CD14-positive monocyte (primary cell): ENCODE results near the gene TCF7. TPM values are rescaled to one million over a fixed set of nuclear protein-coding genes. Genes with fewer than 3 reads are reported as not detected.

Experiments
- DNase-seq, 3 donors: peaks; one replicate each; pipeline ENCODE4 v3.0.0-alpha.2; 2011 to 2022
- H2AFZ ChIP-seq: 2 replicates; pipeline ENCODE4 v1.6.0; 2012; ENCODE audit warnings: mild to moderate bottlenecking, low read depth, low read length, inconsistent platforms; ENCODE audit not compliant: insufficient read depth, poor library complexity, severe bottlenecking
- H3K27ac ChIP-seq, 2 donors: 1 replicate in 1 of 2; 2 replicates in 1 of 2; pipeline ENCODE4 v1.5.1; 2012 to 2013; ENCODE audit warnings: low read length in 2 of 2, control low read depth in 1 of 2, inconsistent platforms in 1 of 2, low read depth in 1 of 2, mild to moderate bottlenecking in 1 of 2
- H3K27me3 ChIP-seq, 2 donors: one replicate each; pipeline versions ENCODE4 v1.6.0 to v1.6.1; 2011 to 2013; ENCODE audit warnings: low read length in 2 of 2; ENCODE audit not compliant: control insufficient read depth in 2 of 2, insufficient read depth in 2 of 2
- H3K36me3 ChIP-seq, 2 donors: replicated peaks in 1 of 2; 1 replicate in 1 of 2; 2 replicates in 1 of 2; pipeline versions ENCODE4 v1.5.1 to v1.6.1; 2012 to 2013; ENCODE audit warnings: low read length in 2 of 2, control low read depth in 1 of 2, inconsistent platforms in 1 of 2, mild to moderate bottlenecking in 1 of 2; ENCODE audit not compliant: insufficient read depth in 2 of 2, control insufficient read depth in 1 of 2
- H3K4me1 ChIP-seq, 2 donors: 1 replicate in 1 of 2; 2 replicates in 1 of 2; pipeline versions ENCODE4 v1.5.1 to v1.6.1; 2012 to 2013; ENCODE audit warnings: low read length in 2 of 2, control low read depth in 1 of 2, inconsistent platforms in 1 of 2, mild to moderate bottlenecking in 1 of 2, moderate library complexity in 1 of 2; ENCODE audit not compliant: insufficient read depth in 2 of 2, control insufficient read depth in 1 of 2
- H3K4me2 ChIP-seq: replicated peaks from 2 replicates; pipeline ENCODE3; 2012; ENCODE audit warnings: low read length, moderate library complexity, mild to moderate bottlenecking; ENCODE audit not compliant: poor library complexity, severe bottlenecking; ENCODE audit errors: extremely low read depth
- H3K4me3 ChIP-seq, 3 experiments: fragments of 200-600 bp in 1 of 3; sonication (generic) in 1 of 3; replicated peaks in 1 of 3; 1 replicate in 2 of 3; 2 replicates in 1 of 3; pipeline ENCODE4 v1.5.1; 2011 to 2013; ENCODE audit warnings: low read length in 3 of 3, mild to moderate bottlenecking in 3 of 3, control low read depth in 2 of 3, low read depth in 2 of 3, inconsistent platforms in 1 of 3, moderate library complexity in 1 of 3
- H3K79me2 ChIP-seq: 2 replicates; pipeline ENCODE4 v1.6.0; 2012; ENCODE audit warnings: mild to moderate bottlenecking, control low read depth, inconsistent platforms, low read length, moderate library complexity; ENCODE audit not compliant: insufficient read depth
- H3K9ac ChIP-seq: 2 replicates; pipeline ENCODE4 v1.6.0; 2017; ENCODE audit warnings: low read length, mild to moderate bottlenecking; ENCODE audit not compliant: insufficient read depth, poor library complexity, severe bottlenecking
- H3K9me3 ChIP-seq, 2 donors: replicated peaks in 1 of 2; 1 replicate in 1 of 2; 2 replicates in 1 of 2; pipeline versions ENCODE4 v1.5.1 to v1.6.1; 2012 to 2013; ENCODE audit warnings: low read length in 2 of 2, control low read depth in 1 of 2; ENCODE audit not compliant: control insufficient read depth in 1 of 2, insufficient read depth in 1 of 2
- H4K20me1 ChIP-seq: 2 replicates; pipeline ENCODE4 v1.6.0; 2012; ENCODE audit warnings: mild to moderate bottlenecking, low read length, control low read depth, moderate library complexity; ENCODE audit not compliant: insufficient read depth
- H3K27ac Mint-ChIP-seq, 7 donors: one replicate each; pipeline ENCODE4 v1.8.0; 2020; ENCODE audit warnings: mild to moderate bottlenecking in 7 of 7, mixed read lengths in 7 of 7, moderate library complexity in 6 of 7, inconsistent platforms in 2 of 7
- H3K27me3 Mint-ChIP-seq, 3 donors: one replicate each; pipeline ENCODE4 v1.8.0; 2021 to 2022; ENCODE audit warnings: low read depth in 3 of 3, mild to moderate bottlenecking in 3 of 3, mixed read lengths in 3 of 3, moderate library complexity in 3 of 3, inconsistent platforms in 1 of 3
- H3K36me3 Mint-ChIP-seq, 2 donors: one replicate each; pipeline ENCODE4 v1.8.0; 2020; ENCODE audit warnings: mixed read lengths in 2 of 2, inconsistent platforms in 1 of 2, mild to moderate bottlenecking in 1 of 2
- H3K4me1 Mint-ChIP-seq: one replicate; pipeline ENCODE4 v1.8.0; 2020; ENCODE audit warnings: mild to moderate bottlenecking, mixed read lengths
- H3K4me3 Mint-ChIP-seq, 2 donors: one replicate each; pipeline ENCODE4 v1.8.0; 2020; ENCODE audit warnings: mild to moderate bottlenecking in 2 of 2, mixed read lengths in 2 of 2, moderate library complexity in 1 of 2
- H3K9me3 Mint-ChIP-seq, 7 donors: one replicate each; pipeline ENCODE4 v1.8.0; 2020 to 2022; ENCODE audit warnings: mixed read lengths in 7 of 7, mild to moderate bottlenecking in 6 of 7, moderate library complexity in 6 of 7, inconsistent platforms in 2 of 7
- CTCF ChIP-seq: fragments of 200-600 bp; IDR thresholded peaks from one replicate; pipeline ENCODE4 v1.8.0; 2022; ENCODE audit warnings: antibody characterized with exemption, mild to moderate bottlenecking
- WGBS: methylation state at CpG from one replicate; pipeline ENCODE4 v1.1.5; 2013; ENCODE audit warnings: missing lambda C conversion rate; ENCODE audit not compliant: insufficient coverage; 5-methylcytosine and 5-hydroxymethylcytosine counted together
- intact Hi-C, 2 donors: fragments of 100-400 bp; cut with micrococcal nuclease; formaldehyde crosslinking; loops; one replicate each; pipeline versions ENCODE4 v1.15.0 to v1.15.1; 2023
- polyA plus RNA-seq, 3 donors: library from polyadenylated mRNA; depleted of rRNA in 1 of 3; unstranded in 2 of 3; stranded (reverse) in 1 of 3; fragments of 300-500 nt in 2 of 3; fragments of >200 nt in 1 of 3; fragmentation: Illumina TruSeq in 2 of 3; gene quantifications; 1 replicate in 2 of 3; 2 replicates in 1 of 3; pipeline ENCODE4 v1.2.3, GENCODE V29; 2012 to 2021

TCF7 gene
- polyA plus RNA-seq, 3 donors: 0.15 to 0.84 (median 0.83) TPM

GRCh38 chr5:134099288-134099872 lies 15.1 kb upstream of the TCF7 start:
- H3K27ac ChIP-seq: no peak overlapping the region
- H3K27me3 ChIP-seq: no peaks in the 10 kb centered on the region
- no peak for TF ChIP-seq CTCF
- no peak overlapping the region for H3K9ac ChIP-seq
- 65% methylated on average over 6 of the region's 11 CpGs for WGBS
- no peaks in the 10 kb centered on the region for H3K4me1 ChIP-seq
- Mint-ChIP-seq H3K4me1 (peaks cover 1% of the 10 kb centered on the region), H3K4me3 (no peak overlapping the region), H3K27ac (no peak overlapping the region), H3K9me3 (no peaks in the 10 kb centered on the region), H3K36me3 (no peaks in the 10 kb centered on the region), H3K27me3 (peaks cover 3 to 11% (median 8%) of the 10 kb centered on the region in 3 donors)
- H3K9me3 ChIP-seq: no peaks in the 10 kb centered on the region
- H3K36me3 ChIP-seq: no peaks in the 10 kb centered on the region
- no peak overlapping the region for H3K4me3 ChIP-seq
- DNase-seq: no peak
- H2AFZ ChIP-seq: no peak overlapping the region
- no peaks in the 10 kb centered on the region for H3K79me2 ChIP-seq
- intact Hi-C loops: no loop called here
- no peak overlapping the region for H3K4me2 ChIP-seq
- no peaks in the 10 kb centered on the region for H4K20me1 ChIP-seq

- H2AFZ ChIP-seq: no peak overlapping the region
- peaks cover 3 to 11% (median 7%) of the 10 kb centered on the region in 3 donors for H3K27me3 Mint-ChIP-seq
- no peak overlapping the region for H3K27ac ChIP-seq
- no peak for TF ChIP-seq CTCF
- intact Hi-C loops: loop anchor here in 1 of 2 donors (5.0 kb wide), 1 partner anchor 42 kb away; no protein-coding TSS in a partner anchor
- H3K36me3 ChIP-seq: no peaks in the 10 kb centered on the region
- no peaks in the 10 kb centered on the region for H3K9me3 Mint-ChIP-seq
- no peak overlapping the region for H3K9ac ChIP-seq
- H3K4me1 Mint-ChIP-seq: peaks cover 1% of the 10 kb centered on the region
- no peak overlapping the region for H3K4me3 Mint-ChIP-seq
- no CpG with 5 or more reads among the region's 2 CpGs for WGBS
- no peaks in the 10 kb centered on the region for H3K4me1 ChIP-seq
- no peak for DNase-seq
- H3K36me3 Mint-ChIP-seq: no peaks in the 10 kb centered on the region
- no peaks in the 10 kb centered on the region for H3K79me2 ChIP-seq
- no peak overlapping the region for H3K27ac Mint-ChIP-seq
- H4K20me1 ChIP-seq: no peaks in the 10 kb centered on the region
- no peak overlapping the region for H3K4me3 ChIP-seq
- no peak overlapping the region for H3K4me2 ChIP-seq
- H3K9me3 ChIP-seq: no peaks in the 10 kb centered on the region
- H3K27me3 ChIP-seq: no peaks in the 10 kb centered on the region
These were observed 14.6 kb upstream of the TCF7 start for GRCh38 chr5:134099939-134100282.
